HG03039 (cell line): Measurements from ENCODE around the gene CEP41.

ENCODE experiments used
- ATAC-seq: cut with Tn5 transposase; IDR thresholded peaks from one replicate; pipeline ENCODE4 v1.9.1; 2021; ENCODE audit warnings: mild to moderate bottlenecking, moderate library complexity; ENCODE audit not compliant: unreplicated experiment

Gene CEP41, protein sequence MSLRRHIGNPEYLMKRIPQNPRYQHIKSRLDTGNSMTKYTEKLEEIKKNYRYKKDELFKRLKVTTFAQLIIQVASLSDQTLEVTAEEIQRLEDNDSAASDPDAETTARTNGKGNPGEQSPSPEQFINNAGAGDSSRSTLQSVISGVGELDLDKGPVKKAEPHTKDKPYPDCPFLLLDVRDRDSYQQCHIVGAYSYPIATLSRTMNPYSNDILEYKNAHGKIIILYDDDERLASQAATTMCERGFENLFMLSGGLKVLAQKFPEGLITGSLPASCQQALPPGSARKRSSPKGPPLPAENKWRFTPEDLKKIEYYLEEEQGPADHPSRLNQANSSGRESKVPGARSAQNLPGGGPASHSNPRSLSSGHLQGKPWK

DNA sequence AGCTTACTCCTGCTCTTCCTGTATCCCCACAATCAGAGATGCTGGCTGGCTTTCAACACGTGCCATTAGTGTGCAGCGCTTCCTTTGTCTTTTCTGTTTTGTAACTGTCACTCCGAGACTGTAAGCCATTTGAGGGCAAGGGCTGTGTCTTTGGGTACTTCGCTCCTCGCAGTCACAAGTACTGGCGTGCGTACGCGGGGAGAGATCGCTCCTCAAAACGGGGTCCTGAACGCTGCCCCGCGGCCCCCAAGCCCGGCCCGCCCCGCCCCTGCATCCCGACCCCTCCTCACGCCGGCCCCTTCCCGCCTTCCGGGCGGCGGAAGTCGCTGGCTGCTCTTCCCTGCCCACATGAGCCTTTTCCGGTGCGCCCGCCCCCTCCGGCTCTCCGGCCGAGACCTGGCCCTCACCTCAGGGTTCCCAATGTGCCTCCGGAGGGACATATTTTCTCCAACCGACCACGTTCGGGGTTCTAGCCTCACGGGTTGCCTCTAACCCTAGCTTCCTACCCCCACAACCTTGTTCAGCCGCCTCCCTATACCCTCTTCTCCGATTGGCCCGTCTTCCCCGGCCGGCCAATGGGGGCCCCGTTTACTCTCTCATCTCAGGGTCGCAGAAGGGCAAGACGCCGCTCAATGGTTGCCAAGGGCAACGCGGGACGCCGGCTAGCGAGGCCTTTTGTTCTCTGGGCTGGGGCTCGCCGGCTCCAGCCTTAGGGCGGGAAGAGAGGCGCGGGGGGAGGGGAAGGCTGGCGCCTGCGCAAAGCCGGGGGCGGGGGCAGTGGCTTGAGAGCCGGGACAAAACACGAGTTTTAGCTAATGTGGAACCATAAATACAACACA is at the start of gene CEP41:
Gene CEP41, minus strand, starts transcription at position 490 of the 839 bp plus-strand sequence. Its CDS starts 50 bp downstream, at position 440.
- peak; percentile 97 for ATAC-seq

DNA sequence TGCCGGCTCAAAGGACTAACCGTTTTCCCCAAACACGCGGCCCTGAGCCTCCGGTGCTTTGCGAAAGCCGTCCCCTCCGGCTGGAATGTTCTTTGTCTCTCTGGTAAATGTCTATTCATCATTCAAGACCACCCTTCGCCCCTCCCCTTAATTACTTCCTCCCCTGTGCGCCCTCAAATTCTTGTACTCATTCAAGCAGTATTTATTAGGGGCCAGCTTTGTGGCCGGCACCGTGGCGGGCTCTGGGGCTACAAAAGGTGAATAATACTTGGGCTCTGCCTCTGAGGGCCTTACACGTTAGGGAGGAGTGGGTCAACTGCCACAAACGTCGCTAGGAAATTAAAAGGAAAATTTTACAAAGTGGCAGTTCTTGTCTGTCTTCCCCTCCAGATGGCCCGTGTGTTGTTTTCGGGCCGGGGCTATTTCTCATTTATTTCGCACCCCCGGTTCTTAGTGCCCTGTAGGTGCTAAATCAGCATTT is 49.5 kb upstream of the CEP41 start:
- no peak for ATAC-seq

DNA sequence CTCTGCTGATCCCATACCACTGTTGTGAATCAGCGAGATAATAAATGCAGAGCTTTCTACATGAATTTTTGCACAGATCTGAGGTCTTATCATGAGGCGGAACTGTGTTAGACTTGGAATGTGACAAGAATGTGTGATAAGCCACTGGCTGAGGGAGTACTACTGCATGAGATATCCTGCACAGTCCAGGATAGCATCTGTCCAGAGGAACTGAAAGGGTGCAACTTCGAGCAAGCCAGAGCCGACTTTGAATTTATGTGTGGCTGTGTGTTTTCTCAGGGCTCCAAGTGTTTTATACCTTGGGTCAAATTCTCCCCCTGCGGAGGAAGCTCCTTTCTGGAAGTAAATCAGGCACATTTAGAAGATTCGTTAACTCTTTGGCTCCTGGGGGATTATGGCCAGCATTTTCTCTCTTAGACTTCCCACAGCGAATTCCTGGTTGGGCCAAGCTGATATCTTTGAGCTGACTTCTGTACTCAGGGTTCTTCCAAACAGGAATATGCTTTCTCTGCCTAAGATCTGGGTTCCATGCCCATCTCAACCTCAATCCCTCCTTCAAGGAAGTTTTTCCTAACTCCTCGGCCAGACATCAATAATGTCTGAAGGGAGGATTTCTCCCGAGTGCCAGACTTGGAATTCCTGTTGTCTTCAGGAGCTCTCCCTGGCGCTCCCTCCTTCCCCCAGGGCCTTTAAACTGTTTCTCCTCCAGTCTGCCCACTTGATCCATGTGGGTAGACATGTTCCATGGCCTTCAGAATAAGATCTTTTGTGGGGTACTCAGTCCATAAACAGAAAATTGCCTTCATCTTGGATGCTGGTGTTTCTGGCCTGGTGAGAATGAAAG is 48.5 kb upstream of the CEP41 start:
- ATAC-seq = no peak

DNA sequence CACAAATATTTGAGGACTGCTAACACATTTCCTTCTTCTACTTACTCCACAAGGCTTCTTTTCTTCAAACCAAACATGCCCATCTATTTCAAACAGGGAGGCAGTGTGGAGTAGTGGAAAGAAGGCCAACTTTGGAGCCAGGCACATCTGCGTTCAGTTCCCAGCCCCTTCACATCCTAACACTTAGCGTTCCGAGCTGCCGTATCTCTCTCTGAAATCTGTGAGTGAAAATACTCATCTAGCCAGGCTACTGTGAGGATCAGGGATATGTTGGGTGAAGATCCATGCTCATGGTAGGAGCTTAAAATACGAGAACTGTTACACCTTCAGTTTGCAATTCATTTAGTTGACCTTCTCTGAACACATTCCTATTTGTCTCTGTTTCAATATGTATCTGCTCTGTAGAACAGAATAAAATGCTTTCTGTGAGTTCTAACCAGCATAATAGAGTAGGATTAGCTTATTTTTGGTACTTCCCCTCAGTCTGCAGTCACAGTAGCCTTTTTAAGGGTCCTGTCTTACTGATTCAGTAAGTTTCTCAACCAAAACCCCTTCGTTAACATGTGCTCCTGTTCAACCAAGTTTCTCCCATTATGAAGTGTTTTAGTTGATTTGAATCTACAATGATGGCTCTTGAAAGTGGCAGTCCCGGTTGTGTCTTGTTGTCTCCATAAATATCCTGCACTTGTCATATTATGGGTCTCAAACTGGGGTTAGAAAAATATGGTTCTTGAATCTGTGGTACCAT is 47.8 kb upstream of the CEP41 start:
- no peak for ATAC-seq

DNA sequence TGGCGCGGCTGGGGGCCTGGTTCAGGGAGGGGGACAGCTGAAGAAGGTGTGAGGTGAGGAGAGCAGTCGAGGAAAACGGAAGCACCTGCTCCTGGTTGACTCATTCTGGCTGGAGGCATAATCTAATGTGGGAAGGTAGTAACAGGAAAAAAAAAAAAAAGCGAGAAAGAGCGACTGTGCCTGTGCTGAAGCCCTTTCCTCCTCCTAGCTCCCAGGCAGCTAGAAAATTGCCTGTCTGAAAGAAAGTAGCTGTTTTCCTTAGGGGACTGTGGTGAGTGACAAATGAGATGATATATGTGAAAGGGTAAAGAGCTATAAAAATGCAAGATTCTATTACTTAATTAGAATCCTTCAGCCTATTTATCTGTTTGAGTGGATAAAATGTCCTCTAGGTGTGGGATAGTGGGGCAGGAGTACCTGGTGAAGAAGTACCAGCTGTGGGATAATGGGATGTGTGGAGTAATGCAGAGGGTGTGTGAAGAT is 46.2 kb upstream of the CEP41 start:
- ATAC-seq = no peak

DNA sequence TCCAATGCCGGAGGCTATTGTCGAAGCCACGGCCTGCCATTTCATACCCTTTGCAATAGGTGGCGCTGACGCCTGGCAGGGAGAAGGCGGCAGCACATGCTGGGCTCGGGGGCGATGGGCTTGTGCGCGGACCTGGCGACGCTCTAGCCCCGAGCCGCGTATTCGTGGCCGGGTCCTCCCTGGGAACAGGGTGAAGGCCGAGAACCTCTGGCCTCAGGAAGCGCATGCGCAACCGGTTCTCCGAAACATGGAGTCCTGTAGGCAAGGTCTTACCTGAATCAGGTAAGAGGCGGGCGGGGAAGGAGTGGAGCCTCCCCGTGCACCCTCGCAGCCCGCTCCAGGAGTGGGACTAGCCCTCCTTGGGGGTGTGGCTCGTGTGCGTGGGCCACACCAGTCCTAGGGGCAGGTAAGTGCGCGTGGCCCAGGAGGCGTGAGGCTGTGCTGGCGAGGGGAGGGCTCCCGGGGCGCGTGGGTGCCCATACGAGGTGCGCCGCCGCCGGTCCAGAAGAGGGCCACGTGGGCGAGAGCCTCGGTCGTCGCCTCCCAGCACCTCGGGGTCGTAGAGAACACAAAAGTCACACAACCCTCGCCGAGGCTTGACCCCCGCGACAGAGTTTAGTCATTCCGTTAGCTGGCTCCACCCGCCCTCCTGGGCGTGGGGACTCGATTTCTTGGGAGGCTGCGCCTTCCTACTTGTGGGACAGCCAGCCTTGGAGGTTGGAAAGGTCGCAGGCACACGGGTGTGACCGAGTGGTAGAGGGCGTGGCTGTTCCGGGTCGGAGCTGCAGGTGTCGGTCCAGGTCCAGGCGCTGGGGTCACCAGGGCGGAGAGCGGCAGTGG is 45.5 kb upstream of the CEP41 start:
- ATAC-seq = no peak

DNA sequence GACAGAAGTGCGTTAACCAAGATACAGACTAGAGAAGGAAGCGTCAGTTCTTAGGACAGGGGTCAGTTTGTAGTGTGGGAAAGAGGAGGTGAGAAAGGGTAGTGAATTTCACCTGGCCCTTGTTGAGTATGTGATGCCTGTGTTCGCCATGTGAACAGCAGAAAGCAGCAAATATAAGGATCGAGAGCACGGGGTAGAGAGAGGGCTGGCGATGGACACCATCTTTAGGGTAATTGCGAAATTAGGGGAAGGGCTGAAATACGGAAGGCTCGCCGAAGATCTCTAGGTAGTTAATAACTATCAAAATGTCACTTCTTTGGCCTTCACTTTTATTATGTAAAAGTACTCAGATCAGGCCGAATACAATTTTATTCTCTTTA is 44.9 kb upstream of the CEP41 start:
- no peak for ATAC-seq

DNA sequence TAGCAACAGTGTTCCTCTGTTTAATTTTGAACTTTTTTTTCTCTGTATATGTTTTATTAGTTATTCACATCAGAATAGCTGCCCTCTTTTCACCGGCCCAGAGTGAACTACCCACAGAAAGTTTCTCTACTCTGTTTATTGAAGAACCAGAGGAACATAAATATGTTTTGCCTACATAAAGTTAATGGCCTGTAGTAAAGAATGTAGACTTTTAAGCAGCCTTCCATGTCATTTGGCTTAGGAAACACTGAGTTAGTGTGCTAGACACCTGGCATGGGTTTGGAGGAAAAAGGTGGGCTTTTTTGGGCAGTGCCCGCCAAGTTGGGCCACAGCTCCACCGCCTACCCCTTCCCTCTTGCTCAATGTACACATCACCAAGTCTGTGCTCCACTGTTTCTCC is 42.2 kb upstream of the CEP41 start:
- ATAC-seq = no peak

DNA sequence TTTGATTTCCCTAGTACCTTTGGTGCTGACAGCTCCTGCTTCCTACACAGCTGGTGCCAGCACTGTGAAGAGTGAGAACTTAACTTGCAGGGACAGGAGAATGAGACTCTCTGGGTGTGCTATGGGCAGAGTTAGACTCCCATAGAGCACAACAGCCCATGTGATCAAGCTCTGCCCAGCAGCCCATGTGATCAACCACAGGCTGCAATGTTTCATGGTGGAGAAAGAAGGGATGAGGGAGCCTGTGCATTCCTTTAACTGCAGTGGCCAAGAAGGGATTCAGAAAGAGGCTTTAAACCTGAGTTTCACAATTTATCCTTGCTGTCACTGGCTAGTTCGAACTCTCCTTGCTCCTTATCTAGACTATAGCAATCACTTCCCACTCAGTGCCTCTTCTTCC is 41.1 kb upstream of the CEP41 start:
- no peak for ATAC-seq

DNA sequence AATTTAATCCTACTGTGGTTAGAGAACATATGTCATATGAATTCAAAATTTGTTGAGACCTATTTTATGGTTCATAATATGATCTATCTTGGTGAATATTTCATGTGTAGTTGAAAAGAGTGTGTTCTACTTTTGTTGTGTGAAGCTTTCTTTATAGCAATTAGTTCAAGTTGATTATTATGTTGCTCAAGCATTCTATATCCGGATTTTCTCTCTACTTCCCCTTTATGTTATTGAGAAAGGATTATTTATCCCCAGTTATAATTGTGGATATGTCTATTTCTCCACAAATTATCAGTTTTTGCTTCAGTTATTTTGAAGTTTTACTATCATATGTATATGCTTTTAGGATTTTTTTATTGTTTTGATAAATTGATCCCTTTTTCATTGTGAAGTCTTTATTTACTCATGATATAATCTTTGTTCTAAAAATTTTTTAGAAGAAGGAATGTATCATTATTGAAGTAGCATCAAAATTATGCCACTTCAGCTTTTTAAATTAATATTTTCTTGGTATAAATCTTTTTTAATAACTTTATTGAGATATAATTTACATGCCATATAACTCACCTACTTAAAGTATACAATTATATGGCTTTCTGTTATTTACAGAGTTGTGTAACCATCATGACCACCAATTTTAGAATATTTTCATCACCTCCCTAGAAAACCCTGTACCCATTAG is 39.0 kb upstream of the CEP41 start:
- ATAC-seq = no peak

DNA sequence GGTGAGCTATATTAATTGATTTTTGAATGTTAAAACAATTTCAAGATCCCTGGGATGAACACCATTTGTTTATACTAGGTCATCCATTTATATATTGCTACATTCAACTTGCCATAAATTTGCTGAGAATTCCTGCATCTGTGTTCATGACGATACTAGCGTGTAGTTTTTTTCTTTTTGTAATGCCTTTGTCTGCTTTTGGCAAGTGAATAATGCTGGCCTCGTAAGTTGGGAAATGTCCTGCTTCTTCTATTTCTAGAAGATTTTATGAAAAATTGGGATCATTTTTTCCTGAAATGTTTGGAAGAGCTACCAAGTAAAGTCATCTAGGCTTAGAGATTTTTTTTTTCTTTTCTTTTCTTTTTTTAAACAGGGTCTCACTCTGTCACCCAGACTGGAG is 38.2 kb upstream of the CEP41 start:
- ATAC-seq = no peak

DNA sequence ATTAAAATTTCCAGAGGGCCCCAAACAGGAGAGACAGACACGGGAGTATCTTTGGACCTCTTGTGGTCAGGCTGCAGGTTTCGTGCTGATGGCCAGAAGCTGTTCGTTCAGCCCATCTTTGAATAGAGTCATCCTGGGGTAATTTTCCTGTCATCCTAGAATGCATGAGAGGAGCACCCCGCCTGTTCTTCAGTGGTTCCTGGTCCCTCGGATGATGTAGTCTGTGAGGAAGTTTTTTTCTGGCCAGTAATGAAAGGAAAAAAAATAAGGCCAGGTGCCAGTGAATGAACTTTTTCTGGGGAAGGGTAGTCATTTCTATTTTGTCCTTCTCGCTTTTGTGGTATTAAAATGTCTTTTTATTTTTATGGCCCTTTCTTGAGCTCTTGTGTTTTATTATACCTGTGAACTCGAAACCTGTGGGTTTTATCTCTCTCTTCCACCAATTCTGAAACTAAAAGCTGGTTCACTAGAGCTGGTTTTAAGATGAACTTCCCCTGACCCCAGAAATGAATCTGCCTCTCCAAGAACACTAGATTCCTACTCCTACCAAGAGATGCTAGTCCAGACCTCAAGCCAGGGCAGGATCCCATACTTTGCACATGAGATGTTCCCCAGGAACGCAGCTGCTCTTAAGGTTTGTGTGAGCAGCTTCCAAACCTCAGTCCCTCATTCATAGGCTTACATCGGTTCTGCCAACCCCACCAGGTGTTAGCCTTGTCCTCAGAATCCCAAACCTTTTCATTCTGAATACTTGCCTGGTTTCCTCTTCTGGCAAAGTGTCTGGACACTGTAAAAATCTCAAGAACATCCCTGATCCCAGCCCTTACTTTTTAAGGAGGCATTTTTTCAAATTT is 35.7 kb upstream of the CEP41 start:
- ATAC-seq = peak; percentile 72

DNA sequence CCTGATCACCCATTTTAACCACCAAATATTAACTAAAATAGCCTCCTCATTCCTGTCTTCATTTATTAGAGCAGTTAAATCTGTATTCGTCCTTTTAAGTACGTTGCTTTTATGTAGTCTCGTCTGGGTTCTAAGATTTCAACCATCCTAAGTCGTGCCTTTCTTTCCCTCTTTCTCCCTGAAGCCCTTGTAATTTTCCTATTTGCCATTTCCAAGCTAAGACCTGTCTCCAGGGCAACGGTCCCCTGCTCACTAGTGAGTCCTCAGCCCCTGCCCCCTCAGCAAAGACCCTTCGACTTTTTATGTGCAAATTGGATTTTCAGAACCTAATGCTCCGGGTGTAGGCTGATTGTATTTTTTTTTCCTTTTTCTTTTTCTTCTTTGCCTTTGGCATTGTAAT is 35.0 kb upstream of the CEP41 start:
- ATAC-seq = no peak

DNA sequence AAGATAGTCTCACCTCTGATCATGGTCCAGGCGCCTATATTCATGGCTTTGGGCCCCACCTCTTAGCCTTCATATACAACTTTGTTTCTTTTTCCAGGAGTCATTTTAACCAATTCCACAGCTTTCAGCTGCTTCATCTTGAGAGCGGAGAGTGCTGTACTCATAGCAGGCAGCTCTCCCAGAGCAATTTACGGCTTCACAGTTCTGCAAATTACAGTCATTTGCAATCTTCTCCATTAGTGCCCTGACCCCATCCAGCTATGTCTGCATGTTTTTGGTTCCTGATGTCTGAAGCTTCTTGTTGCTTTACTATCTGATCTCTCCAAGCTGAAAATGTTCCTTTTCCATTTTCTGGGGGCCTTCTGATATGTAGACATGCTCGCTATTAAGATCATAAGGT is 33.1 kb upstream of the CEP41 start:
- ATAC-seq = no peak

DNA sequence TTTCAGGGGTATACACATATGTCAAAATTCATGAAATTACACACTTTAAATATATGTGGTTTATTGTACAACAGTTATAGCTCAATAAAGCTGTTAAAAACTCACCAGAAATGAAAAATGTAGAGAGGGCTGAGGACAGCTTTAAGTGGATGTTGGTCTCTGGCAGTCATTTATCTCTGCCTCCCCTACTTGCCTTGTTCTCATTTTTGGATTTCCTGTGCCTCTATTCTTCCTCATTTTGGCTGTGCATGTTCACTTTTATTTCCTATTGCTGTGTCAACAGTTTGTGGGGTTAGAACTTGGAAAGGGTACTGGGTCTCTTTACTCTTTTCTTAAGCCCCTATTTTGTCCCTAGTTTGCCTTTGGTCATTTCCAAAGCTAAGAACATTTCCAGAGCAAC is 32.5 kb upstream of the CEP41 start:
- ATAC-seq = no peak

DNA sequence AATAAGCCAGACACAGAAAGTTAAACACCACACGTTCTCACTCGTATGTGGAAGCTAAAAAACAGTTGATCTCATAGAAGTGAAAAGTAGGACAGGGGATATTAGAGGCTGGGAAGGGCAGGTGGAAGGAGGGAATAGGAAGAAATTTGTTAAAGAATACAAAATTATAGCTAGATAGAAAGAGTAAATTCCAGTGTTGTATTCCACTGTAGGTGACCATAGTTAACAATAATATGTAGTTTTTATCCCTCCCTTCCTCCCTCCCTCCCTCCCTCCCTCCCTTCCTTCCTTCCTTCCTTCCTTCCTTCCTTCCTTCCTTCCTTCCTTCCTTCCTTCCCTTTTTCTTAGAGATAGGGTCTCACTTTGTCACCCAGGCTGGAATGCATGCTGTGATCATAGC is 31.2 kb upstream of the CEP41 start:
- ATAC-seq = no peak

DNA sequence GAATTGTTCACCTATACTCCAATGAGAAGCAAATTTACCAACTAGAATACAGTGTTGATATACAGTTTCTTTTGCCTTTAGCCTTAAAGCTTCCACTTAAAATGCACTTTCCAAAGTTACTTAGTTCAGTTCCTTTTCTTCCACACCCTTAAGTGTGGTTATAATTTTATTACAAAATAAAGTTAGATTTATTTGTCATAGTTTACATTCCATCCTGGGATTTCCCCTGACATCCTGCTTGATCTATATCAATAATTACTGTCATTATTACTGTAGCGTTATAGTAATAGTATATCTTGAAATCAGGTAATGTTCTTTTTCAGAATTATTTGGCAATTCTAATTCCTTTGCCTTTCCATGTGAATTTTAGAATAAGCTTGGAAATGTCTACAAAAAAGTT is 27.8 kb upstream of the CEP41 start:
- no peak for ATAC-seq
